IPS-18a (cell line): ENCODE data around the gene PFKL.

Experiments used
- H3K27ac ChIP-seq: one replicate; pipeline ENCODE4 v1.5.1; 2013; ENCODE audit warnings: low read length
- H3K27me3 ChIP-seq: one replicate; pipeline ENCODE4 v1.6.1; 2013; ENCODE audit warnings: mild to moderate bottlenecking, low read length; ENCODE audit not compliant: control insufficient read depth, insufficient read depth
- H3K36me3 ChIP-seq: one replicate; pipeline ENCODE4 v1.6.1; 2013; ENCODE audit warnings: low read depth, low read length; ENCODE audit not compliant: control insufficient read depth
- H3K4me1 ChIP-seq: one replicate; pipeline ENCODE4 v1.6.1; 2013; ENCODE audit warnings: low read depth, low read length; ENCODE audit not compliant: control insufficient read depth
- H3K4me3 ChIP-seq: one replicate; pipeline ENCODE4 v1.5.1; 2013; ENCODE audit warnings: low read length
- H3K9ac ChIP-seq: one replicate; pipeline ENCODE4 v1.6.1; 2013; ENCODE audit warnings: mild to moderate bottlenecking, low read length, moderate library complexity
- H3K9me3 ChIP-seq: one replicate; pipeline ENCODE4 v1.6.1; 2013; ENCODE audit warnings: low read depth, low read length; ENCODE audit not compliant: control insufficient read depth

Gene PFKL

DNA sequence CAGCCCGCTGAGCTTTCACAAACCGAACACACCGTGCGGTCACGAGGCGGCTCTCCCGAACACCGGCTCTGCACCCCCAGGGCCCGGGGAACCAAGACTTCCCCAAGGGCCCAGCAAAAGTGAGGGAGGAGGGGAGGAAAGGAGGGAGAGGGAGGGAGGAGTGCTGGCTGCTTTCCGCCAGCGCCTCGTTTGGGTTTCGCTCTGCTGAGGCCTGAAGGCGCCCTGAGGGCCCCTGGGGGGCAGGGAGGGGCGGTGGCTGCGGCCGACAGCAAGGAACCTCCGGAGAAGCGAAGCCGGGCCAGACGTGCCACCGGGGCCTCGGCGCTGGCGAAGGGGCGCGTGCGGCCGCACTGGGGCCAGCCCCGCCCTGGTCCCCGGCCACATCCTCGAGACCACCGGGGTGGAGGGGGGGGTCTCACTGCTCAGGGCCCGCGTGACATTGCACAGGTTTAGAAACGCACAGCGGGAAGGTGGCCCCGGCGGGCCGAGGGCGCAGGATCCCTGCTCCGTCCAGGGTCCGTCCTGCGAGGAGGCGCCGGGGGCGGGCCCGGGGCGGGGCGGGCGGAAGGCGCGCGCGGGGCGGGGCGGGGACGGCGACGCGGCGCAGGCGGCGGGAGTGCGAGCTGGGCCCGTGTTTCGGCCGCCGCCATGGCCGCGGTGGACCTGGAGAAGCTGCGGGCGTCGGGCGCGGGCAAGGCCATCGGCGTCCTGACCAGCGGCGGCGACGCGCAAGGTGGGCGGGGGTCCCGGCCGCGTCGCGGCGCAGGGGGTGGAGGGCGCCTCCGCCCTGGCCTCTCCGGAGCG, at the start of gene PFKL:
Gene PFKL (plus strand): TSS at position 596 of the 804 bp plus-strand sequence. CDS start 53 bp downstream, at position 649.
- peaks cover 10% of the 10 kb centered on the region for H3K27me3 ChIP-seq
- H3K9me3 ChIP-seq = no peaks in the 10 kb centered on the region
- H3K27ac ChIP-seq = no peak within 1 kb of the TSS
- H3K9ac ChIP-seq = no peak within 1 kb of the TSS
- no peaks in the 10 kb centered on the region for H3K4me1 ChIP-seq
- no peaks in the 10 kb centered on the region for H3K36me3 ChIP-seq
- peak within 1 kb of the TSS; percentile 68 for H3K4me3 ChIP-seq

GRCh38 chr21:44253832-44254710, 45.8 kb upstream of the PFKL start:
- no peak overlapping the region for H3K9ac ChIP-seq
- no peaks in the 10 kb centered on the region for H3K27me3 ChIP-seq
- no peaks in the 10 kb centered on the region for H3K36me3 ChIP-seq
- no peak overlapping the region for H3K27ac ChIP-seq
- H3K4me3 ChIP-seq = no peak overlapping the region
- H3K9me3 ChIP-seq = no peaks in the 10 kb centered on the region
- no peaks in the 10 kb centered on the region for H3K4me1 ChIP-seq

GRCh38 chr21:44255511-44255981, 44.3 kb upstream of the PFKL start:
- Histone ChIP-seq H3K4me3 (no peak overlapping the region), H3K27ac (no peak overlapping the region), H3K9me3 (no peaks in the 10 kb centered on the region), H3K27me3 (no peaks in the 10 kb centered on the region), H3K4me1 (no peaks in the 10 kb centered on the region), H3K36me3 (no peaks in the 10 kb centered on the region), H3K9ac (no peak overlapping the region)

GRCh38 chr21:44258056-44258725, 41.7 kb upstream of the PFKL start:
- no peaks in the 10 kb centered on the region for H3K9me3 ChIP-seq
- no peak overlapping the region for H3K4me3 ChIP-seq
- no peaks in the 10 kb centered on the region for H3K27me3 ChIP-seq
- H3K27ac ChIP-seq = no peak overlapping the region
- no peaks in the 10 kb centered on the region for H3K36me3 ChIP-seq
- H3K9ac ChIP-seq = no peak overlapping the region
- no peaks in the 10 kb centered on the region for H3K4me1 ChIP-seq

GRCh38 chr21:44259082-44259705, 40.7 kb upstream of the PFKL start:
- H3K27me3 ChIP-seq = no peaks in the 10 kb centered on the region
- H3K4me3 ChIP-seq = no peak overlapping the region
- H3K36me3 ChIP-seq = no peaks in the 10 kb centered on the region
- peaks cover 6% of the 10 kb centered on the region for H3K4me1 ChIP-seq
- H3K9me3 ChIP-seq = no peaks in the 10 kb centered on the region
- H3K27ac ChIP-seq = no peak overlapping the region
- H3K9ac ChIP-seq = no peak overlapping the region

- Histone ChIP-seq H3K27me3 (no peaks in the 10 kb centered on the region), H3K4me1 (peaks cover 6% of the 10 kb centered on the region), H3K9ac (no peak overlapping the region), H3K9me3 (no peaks in the 10 kb centered on the region), H3K36me3 (no peaks in the 10 kb centered on the region), H3K27ac (no peak overlapping the region), H3K4me3 (no peak overlapping the region)
Observed at GRCh38 chr21:44260066-44260465, 39.8 kb upstream of the PFKL start.

- Histone ChIP-seq H3K9ac (no peak overlapping the region), H3K9me3 (no peaks in the 10 kb centered on the region), H3K4me1 (peaks cover 6% of the 10 kb centered on the region), H3K4me3 (no peak overlapping the region), H3K27ac (no peak overlapping the region), H3K27me3 (no peaks in the 10 kb centered on the region), H3K36me3 (no peaks in the 10 kb centered on the region)
Observed at GRCh38 chr21:44260791-44261631, 38.8 kb upstream of the PFKL start.

DNA sequence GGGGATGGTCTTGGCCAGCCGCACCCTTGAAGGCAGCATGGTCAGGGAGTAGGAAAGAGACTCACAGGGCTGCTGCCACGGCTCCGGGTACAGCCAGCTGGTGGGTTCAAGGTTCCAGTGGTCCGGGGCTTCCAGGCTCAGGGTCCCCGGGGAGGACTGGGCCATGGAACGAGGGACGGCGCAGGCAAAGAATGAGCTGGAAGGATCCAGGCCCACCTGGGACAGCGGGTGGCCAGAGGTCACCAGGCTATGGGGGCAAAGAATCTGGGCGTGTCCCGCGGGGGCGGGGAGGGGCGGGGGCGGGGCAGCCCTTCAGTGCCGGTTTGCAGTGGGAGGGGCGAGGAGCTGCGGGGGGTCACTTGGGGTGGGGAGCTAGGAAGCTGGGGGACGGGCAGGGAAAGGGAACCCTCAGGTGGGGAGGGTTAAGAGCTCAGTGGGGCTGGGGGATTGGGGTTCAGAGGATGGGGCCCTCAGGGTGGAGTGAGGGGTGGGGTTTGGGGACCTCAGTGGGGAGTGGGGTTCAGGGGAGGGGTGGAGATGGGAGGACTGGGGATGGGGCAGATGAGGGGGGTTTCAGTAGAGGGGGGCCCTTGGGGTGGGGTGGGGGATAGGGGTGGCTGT, 38.1 kb upstream of the PFKL start, which contains the start of gene DNMT3L:
Gene DNMT3L (minus strand): TSS at position 223 of the 621 bp plus-strand sequence. CDS start 638 bp downstream, outside the sequence.
- Histone ChIP-seq H3K4me1 (peaks cover 6% of the 10 kb centered on the region), H3K9me3 (no peaks in the 10 kb centered on the region), H3K4me3 (no peak within 1 kb of the TSS), H3K9ac (no peak within 1 kb of the TSS), H3K36me3 (no peaks in the 10 kb centered on the region), H3K27ac (no peak within 1 kb of the TSS), H3K27me3 (no peaks in the 10 kb centered on the region)

GRCh38 chr21:44262338-44263056, 37.4 kb upstream of the PFKL start:
- no peak overlapping the region for H3K9ac ChIP-seq
- no peaks in the 10 kb centered on the region for H3K9me3 ChIP-seq
- H3K36me3 ChIP-seq = no peaks in the 10 kb centered on the region
- no peak overlapping the region for H3K4me3 ChIP-seq
- H3K27ac ChIP-seq = no peak overlapping the region
- H3K4me1 ChIP-seq = peaks cover 6% of the 10 kb centered on the region
- H3K27me3 ChIP-seq = no peaks in the 10 kb centered on the region
